C1 segment of cervical spinal cord (tissue), 14 donors: ENCODE results near the gene VANGL2.

Source experiments
- DNase-seq, 14 donors: peaks; one replicate each; lab custom pipeline; 2025; lab: John Stamatoyannopoulos, UW

The VANGL2 gene

GRCh38 chr1:160459056-160459455 is 58.7 kb downstream of the VANGL2 start:
- DNase-seq: no peak

- DNase-seq: no peak
These were observed 59.3 kb downstream of the VANGL2 start for GRCh38 chr1:160459687-160460086.

DNA sequence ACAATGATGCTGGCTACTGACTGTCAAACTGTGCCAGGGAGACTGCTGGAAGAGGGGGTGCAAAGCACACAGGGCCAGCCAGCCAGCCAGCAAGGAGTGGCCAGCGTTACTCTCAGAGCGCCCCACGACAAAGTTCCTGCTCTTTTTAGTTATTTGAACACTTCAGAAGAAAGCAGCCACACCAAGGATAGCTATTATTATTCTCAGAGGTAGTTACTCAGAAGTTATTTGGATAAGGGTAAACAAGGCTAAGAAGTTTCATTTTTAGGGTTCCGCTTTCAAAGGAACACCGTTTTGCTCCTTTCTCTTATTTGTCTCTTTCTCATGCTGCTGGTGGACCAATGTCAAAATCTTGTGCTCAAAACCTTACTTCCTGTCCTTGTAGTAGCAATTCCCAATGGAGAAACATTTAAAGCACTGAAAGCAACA is 59.9 kb downstream of the VANGL2 start:
- no peak for DNase-seq

DNA sequence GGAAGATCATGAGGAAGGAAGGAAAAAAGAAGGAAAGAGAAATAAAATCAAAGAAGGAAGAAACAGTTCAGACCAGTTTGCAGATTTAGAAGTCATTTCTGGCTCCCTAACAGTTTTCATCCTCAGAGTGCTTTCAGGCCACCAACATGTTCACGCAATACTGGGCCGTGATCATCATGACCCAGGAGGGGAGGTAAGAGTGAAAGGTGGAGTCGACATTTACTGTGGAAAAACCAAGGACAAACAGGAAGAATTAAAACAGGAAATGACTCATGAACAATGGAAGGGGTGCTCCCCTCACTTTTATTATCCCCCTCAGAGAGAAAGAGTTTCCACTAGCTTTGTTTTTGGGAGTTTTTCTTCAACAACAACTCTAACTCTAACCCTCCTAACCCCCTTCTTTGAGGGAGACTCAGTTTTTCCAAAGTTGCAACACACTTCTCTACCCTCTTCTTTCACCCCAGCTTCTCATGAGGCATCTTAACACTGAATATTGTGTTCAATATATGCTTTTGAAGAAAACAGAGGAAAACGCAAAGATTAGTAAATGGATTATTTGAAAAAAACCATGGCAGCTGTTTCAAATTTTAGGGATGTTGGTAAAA is 60.4 kb downstream of the VANGL2 start:
- no peak for DNase-seq

GRCh38 chr1:160465123-160465522 is 64.8 kb downstream of the VANGL2 start:
- DNase-seq: no peak

DNA sequence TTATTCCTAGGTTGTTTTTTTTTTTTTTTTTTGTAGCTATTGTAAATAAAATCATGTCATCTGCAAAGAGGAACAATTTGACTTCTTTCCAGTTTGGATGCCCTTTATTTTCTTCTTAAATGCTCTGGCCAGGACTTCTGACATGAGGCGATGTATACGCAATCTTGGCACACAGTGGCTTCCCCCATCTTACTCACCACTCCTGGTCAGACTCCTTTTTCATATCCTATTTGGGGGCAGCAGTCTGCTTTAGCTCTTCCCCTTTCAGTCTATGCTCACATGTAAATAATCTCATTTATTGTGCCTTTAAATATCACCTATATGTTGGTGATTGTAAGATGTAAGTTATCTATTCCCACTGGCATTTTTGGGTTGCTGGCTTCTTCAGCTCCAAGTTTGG is 66.6 kb downstream of the VANGL2 start:
- no peak for DNase-seq

DNA sequence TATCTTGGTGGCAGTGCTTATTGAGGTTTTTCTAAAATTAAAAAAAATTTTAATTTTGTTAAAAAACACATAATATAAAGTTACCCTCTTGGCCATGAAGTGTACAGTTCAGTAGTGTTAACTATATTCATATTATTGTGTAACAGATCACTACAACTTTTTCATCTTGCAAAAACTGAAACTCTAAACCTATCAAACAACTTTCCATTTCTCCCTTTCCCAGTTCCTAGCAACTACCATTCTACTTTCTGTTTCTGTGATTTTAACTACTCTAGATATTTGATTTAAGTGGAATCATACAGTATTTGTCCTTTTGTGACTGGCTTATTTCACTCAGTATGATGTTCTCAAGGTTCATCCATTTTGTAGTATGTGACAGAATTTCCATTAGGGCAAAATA is 67.2 kb downstream of the VANGL2 start:
- no peak for DNase-seq

- DNase-seq: no peak
These were observed 70.9 kb downstream of the VANGL2 start for GRCh38 chr1:160471253-160471652.

DNA sequence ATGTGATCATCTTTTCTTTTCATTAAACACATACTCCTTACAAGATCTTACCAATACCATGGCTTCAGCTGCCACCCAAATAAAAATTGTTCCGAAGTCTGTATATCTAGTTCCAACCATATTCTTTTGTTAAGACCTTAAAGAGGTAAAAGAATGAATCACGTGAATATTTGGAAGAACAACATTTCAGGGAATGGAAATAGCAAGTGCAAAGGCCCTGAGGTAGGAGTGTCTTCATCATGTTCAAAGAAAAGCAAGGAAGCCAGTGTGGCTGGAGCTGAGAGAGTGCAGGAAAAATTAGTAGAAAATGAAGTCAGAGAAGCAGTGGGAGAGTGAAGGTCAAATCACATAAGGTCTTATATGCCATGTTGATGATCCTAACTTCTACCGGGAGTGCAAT is 71.7 kb downstream of the VANGL2 start:
- no peak for DNase-seq

- no peak for DNase-seq
These were observed 74.3 kb downstream of the VANGL2 start for GRCh38 chr1:160474392-160475242.
